NCI-H748 treated with DMSO at 0.1 percent for 48 hours (cell line): ENCODE measurements around the gene GID8.

ENCODE experiments used
- DNase-seq: peaks from one replicate; lab custom pipeline; 2025; lab: John Stamatoyannopoulos, UW

The GID8 gene

GRCh38 chr20:62902926-62903615 lies 34.9 kb upstream of the GID8 start:
- no peak for DNase-seq

- DNase-seq: no peak
These were observed 32.3 kb upstream of the GID8 start for GRCh38 chr20:62905536-62906117.

GRCh38 chr20:62906209-62906608 lies 31.7 kb upstream of the GID8 start:
- DNase-seq: no peak

GRCh38 chr20:62906647-62907375 lies 31.1 kb upstream of the GID8 start:
- no peak for DNase-seq

- DNase-seq: no peak
These were observed 30.3 kb upstream of the GID8 start for GRCh38 chr20:62907384-62908317.

GRCh38 chr20:62908971-62909791 lies 28.8 kb upstream of the GID8 start:
- peak; percentile 87 for DNase-seq

- DNase-seq: no peak
These were observed 27.7 kb upstream of the GID8 start for GRCh38 chr20:62910217-62910766.

- no peak for DNase-seq
These were observed 27.0 kb upstream of the GID8 start for GRCh38 chr20:62910777-62911497.

GRCh38 chr20:62911701-62912280 lies 26.2 kb upstream of the GID8 start:
- no peak for DNase-seq

GRCh38 chr20:62913043-62913630 lies 24.8 kb upstream of the GID8 start:
- no peak for DNase-seq

- no peak for DNase-seq
These were observed 23.5 kb upstream of the GID8 start for GRCh38 chr20:62914436-62914835.

GRCh38 chr20:62914970-62915457 lies 22.9 kb upstream of the GID8 start:
- peak; percentile 21 for DNase-seq

GRCh38 chr20:62916703-62917476 lies 21.1 kb upstream of the GID8 start:
- no peak for DNase-seq

GRCh38 chr20:62917720-62918119 lies 20.2 kb upstream of the GID8 start:
- no peak for DNase-seq

- DNase-seq: no peak
These were observed 19.8 kb upstream of the GID8 start for GRCh38 chr20:62918147-62918546.

GRCh38 chr20:62918831-62919230 lies 19.1 kb upstream of the GID8 start:
- no peak for DNase-seq

- DNase-seq: no peak
These were observed 17.8 kb upstream of the GID8 start for GRCh38 chr20:62920039-62920645.

GRCh38 chr20:62921119-62921687 lies 16.7 kb upstream of the GID8 start:
- peak; percentile 7 for DNase-seq
